ENCODE results near the gene PSMC1. TPM values are rescaled to one million over a fixed set of nuclear protein-coding genes. Genes with fewer than 3 reads are reported as not detected.

PSMC1 gene
- total RNA-seq, 1 experiment from 2014 or later: 132 TPM

DNA sequence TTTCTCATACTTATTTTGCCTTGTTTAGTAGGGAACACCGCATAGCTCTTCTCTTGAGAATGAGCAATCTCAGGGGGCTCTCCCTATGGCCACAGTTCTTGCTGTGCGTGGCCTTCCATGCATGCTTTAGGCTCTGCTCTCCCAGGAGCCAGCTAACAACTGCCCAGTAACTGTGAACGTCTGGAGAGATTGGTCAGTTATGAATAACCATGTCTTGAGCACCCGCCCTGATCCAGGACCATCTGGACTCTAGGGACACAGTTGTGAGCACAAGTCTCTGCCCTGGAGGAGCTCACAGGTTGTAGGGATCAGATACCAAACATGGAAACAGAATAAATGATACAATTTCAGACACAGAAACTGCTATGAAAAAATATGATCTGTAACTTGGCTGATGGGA, 12.1 kb downstream of the PSMC1 start:
- H3K4me2 ChIP-seq (ENCODE audit: low read length): no peak overlapping the region
- POLR2A ChIA-PET: no interaction called here

More for the DNA sequence above, 12.1 kb downstream of the PSMC1 start:
- Histone ChIP-seq H4K20me1 (ENCODE audit: insufficient read depth) (no peaks in the 10 kb centered on the region), H3K9me3 (ENCODE audit: control insufficient read depth in 1 of 2, insufficient read depth in 1 of 2, low read depth in 1 of 2, low read length in 2 of 2) (no peaks in the 10 kb centered on the region), H3K36me3 (ENCODE audit: control insufficient read depth in 1 of 2, insufficient read depth in 2 of 2, low read length in 2 of 2) (peaks cover 64 to 65% of the 10 kb centered on the region in 2 experiments), H3K4me3 (replicated peaks in 1 of 2; ENCODE audit: low read depth in 1 of 2, low read length in 2 of 2) (no peak overlapping the region), H2AFZ (ENCODE audit: low read depth, low read length, poor library complexity, severe bottlenecking) (no peak overlapping the region), H3K4me1 (ENCODE audit: control insufficient read depth in 1 of 2, insufficient read depth in 2 of 2, low read length in 2 of 2) (no peaks in the 10 kb centered on the region), H3K27ac (ENCODE audit: low read depth, low read length) (no peak overlapping the region), H3K9ac (ENCODE audit: low read length) (no peak overlapping the region), H3K79me2 (ENCODE audit: insufficient read depth, low read length) (no peaks in the 10 kb centered on the region; the same call in 1 of the 2 replicates), H3K27me3 (ENCODE audit: insufficient read depth, low read length) (no peaks in the 10 kb centered on the region), H3K9me2 (ENCODE audit: insufficient read depth) (no peaks in the 10 kb centered on the region)
- ChIA-PET RAD21 (ENCODE audit: low non-redundant PET in 1 of 2, low total read pairs in 2 of 2, uncharacterized antibody in 2 of 2, unreplicated experiment in 2 of 2) (no interaction called here), CTCF (no interaction called here)
- no TSS peak for BruUV-seq (replicated peaks)
- no peak for DNase-seq (ENCODE audit: low read depth, low spot score)
- no peak for TF ChIP-seq YY1 (IDR thresholded peaks at IDR 0.05; ENCODE audit: extremely low read depth, insufficient replicate concordance, low read depth, low read length)
- no peak for TF ChIP-seq JUND (IDR thresholded peaks at IDR 0.05)
- TF ChIP-seq CBX3 (IDR thresholded peaks at IDR 0.05; ENCODE audit: low read depth): no peak
- TF ChIP-seq TCF7L2 (IDR thresholded peaks at IDR 0.05; ENCODE audit: borderline replicate concordance, extremely low read depth, insufficient read depth, insufficient read length): no peak
- TF ChIP-seq, protein P1, sequence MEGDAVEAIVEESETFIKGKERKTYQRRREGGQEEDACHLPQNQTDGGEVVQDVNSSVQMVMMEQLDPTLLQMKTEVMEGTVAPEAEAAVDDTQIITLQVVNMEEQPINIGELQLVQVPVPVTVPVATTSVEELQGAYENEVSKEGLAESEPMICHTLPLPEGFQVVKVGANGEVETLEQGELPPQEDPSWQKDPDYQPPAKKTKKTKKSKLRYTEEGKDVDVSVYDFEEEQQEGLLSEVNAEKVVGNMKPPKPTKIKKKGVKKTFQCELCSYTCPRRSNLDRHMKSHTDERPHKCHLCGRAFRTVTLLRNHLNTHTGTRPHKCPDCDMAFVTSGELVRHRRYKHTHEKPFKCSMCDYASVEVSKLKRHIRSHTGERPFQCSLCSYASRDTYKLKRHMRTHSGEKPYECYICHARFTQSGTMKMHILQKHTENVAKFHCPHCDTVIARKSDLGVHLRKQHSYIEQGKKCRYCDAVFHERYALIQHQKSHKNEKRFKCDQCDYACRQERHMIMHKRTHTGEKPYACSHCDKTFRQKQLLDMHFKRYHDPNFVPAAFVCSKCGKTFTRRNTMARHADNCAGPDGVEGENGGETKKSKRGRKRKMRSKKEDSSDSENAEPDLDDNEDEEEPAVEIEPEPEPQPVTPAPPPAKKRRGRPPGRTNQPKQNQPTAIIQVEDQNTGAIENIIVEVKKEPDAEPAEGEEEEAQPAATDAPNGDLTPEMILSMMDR (IDR thresholded peaks at IDR 0.05 in 2 of 3, conservative IDR thresholded peaks at IDR 0.05 in 1 of 3; ENCODE audit: borderline replicate concordance in 1 of 3, insufficient read depth in 1 of 3, low read depth in 2 of 3, low read length in 2 of 3): no peak
- no peak for TF ChIP-seq POLR2A (IDR thresholded peaks at IDR 0.05; ENCODE audit: borderline replicate concordance, extremely low read depth, insufficient read depth, insufficient read length)
- TF ChIP-seq, protein P2, sequence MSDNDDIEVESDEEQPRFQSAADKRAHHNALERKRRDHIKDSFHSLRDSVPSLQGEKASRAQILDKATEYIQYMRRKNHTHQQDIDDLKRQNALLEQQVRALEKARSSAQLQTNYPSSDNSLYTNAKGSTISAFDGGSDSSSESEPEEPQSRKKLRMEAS (IDR thresholded peaks at IDR 0.05): no peak
- TF ChIP-seq FOSL1 (IDR thresholded peaks at IDR 0.05; ENCODE audit: low read depth): no peak
- no peak for TF ChIP-seq CEBPB (IDR thresholded peaks at IDR 0.05; ENCODE audit: low read depth)
- TF ChIP-seq, protein P3, sequence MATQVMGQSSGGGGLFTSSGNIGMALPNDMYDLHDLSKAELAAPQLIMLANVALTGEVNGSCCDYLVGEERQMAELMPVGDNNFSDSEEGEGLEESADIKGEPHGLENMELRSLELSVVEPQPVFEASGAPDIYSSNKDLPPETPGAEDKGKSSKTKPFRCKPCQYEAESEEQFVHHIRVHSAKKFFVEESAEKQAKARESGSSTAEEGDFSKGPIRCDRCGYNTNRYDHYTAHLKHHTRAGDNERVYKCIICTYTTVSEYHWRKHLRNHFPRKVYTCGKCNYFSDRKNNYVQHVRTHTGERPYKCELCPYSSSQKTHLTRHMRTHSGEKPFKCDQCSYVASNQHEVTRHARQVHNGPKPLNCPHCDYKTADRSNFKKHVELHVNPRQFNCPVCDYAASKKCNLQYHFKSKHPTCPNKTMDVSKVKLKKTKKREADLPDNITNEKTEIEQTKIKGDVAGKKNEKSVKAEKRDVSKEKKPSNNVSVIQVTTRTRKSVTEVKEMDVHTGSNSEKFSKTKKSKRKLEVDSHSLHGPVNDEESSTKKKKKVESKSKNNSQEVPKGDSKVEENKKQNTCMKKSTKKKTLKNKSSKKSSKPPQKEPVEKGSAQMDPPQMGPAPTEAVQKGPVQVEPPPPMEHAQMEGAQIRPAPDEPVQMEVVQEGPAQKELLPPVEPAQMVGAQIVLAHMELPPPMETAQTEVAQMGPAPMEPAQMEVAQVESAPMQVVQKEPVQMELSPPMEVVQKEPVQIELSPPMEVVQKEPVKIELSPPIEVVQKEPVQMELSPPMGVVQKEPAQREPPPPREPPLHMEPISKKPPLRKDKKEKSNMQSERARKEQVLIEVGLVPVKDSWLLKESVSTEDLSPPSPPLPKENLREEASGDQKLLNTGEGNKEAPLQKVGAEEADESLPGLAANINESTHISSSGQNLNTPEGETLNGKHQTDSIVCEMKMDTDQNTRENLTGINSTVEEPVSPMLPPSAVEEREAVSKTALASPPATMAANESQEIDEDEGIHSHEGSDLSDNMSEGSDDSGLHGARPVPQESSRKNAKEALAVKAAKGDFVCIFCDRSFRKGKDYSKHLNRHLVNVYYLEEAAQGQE (IDR thresholded peaks at IDR 0.05; ENCODE audit: low read depth): no peak
- TF ChIP-seq, protein P4, sequence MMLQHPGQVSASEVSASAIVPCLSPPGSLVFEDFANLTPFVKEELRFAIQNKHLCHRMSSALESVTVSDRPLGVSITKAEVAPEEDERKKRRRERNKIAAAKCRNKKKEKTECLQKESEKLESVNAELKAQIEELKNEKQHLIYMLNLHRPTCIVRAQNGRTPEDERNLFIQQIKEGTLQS (IDR thresholded peaks at IDR 0.05): no peak
- no peak for TF ChIP-seq SRF (IDR thresholded peaks at IDR 0.05; ENCODE audit: low read depth)
- TF ChIP-seq, protein P5, sequence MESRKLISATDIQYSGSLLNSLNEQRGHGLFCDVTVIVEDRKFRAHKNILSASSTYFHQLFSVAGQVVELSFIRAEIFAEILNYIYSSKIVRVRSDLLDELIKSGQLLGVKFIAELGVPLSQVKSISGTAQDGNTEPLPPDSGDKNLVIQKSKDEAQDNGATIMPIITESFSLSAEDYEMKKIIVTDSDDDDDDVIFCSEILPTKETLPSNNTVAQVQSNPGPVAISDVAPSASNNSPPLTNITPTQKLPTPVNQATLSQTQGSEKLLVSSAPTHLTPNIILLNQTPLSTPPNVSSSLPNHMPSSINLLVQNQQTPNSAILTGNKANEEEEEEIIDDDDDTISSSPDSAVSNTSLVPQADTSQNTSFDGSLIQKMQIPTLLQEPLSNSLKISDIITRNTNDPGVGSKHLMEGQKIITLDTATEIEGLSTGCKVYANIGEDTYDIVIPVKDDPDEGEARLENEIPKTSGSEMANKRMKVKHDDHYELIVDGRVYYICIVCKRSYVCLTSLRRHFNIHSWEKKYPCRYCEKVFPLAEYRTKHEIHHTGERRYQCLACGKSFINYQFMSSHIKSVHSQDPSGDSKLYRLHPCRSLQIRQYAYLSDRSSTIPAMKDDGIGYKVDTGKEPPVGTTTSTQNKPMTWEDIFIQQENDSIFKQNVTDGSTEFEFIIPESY (IDR thresholded peaks at IDR 0.05; ENCODE audit: extremely low read depth, insufficient replicate concordance, low read length): no peak
- TF ChIP-seq SP1 (IDR thresholded peaks at IDR 0.05; ENCODE audit: low read depth): no peak
- TF ChIP-seq EZH2 (IDR thresholded peaks at IDR 0.05): no peak
- no peak for TF ChIP-seq SIN3A (IDR thresholded peaks at IDR 0.05; ENCODE audit: low read depth)
- intact Hi-C loops (cut with micrococcal nuclease): no loop called here
- ATAC-seq: no peak
